GM19193 (cell line): ENCODE data around the gene FGD5.

ENCODE experiments used
- POLR2A ChIP-seq: IDR thresholded peaks from 4 replicates; pipeline ENCODE4 v1.6.1; 2011; ENCODE audit not compliant: insufficient read depth, insufficient read length; ENCODE audit errors: extremely low read depth

Gene FGD5

DNA sequence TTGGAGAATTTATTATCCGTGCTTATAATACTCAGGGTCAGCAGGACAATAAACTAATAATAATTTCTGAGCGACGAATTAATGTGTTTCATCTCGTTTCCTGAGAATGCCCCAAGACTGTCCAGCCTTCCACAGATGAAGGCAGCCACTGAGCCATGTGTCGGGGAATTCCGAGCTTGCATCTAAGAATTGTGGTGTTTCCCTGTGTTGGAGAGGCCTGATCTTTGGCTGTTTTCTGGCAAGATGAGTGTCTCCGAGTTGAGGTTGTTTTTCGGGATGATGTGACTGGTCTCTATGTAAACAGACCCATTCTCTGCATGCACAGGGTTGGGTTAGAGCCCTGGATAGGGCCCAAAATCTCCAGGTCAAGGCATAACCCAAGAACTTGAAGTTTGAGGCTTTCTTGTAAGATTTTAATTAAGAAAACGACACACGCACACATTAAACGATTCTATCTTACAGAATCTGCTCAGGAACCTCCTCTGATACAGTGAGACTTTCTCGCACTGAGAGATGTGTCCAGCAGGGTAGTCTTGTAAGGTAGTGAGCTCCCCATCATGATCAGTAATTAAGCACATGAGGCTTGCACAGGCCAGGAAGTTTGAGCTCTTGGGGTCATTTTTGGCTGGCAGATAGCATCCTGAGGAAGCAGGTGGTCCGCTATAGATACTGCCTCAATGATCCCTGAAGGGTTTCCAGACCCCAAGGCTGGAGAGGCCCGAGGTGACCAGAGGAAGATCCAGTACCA lies 14.4 kb downstream of the FGD5 start:
- TF ChIP-seq POLR2A: no peak

DNA sequence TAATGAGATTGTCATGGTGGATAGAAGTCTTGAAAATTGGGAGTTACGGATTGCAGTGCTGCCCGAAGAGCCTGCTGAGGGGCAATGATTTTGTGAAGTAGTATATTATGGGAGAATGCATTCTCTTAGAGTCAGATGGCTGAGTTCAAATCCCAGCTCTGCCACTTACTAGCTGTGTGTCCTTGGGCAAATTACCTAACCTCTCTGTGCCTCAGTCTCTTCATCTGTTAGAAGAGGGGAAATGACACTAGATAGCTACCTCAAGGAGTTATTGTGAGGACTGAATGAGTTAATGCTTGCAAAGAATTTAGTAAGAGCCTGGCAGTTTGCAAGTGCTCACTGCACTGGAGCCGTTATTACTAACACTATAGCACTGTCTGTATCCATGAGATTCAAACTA lies 15.4 kb downstream of the FGD5 start:
- no peak for TF ChIP-seq POLR2A

DNA sequence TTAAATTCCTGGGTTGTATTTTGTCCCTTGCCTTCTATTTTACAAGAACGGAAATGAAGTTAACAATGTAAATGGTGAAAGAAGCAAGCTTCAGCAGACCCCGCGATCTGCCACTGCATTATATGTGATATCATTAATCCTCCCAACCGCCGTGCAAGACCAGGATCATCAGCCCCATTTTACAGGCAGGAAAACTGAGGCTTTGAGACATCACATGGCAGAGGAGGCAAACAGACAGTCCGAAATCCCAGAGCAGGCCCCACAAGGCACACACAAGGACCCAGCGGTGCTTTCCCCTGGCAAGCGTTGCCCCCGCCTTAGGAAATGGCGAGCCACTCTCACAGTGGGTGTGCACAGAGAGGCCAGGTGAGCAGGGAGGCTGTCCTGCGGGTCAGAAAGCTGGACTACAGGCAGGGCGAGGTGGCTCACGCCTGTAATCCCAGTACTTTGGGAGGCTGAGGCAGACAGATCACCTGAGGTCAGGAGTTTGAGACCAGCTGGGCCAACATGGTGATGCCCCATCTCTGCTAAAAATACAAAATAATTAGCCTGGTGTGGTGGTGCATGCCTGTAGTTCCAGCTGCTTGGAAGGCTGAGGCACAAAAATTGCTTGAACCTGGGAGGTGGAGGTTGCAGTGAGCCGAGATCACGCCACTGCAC lies 16.2 kb downstream of the FGD5 start:
- no peak for TF ChIP-seq POLR2A

DNA sequence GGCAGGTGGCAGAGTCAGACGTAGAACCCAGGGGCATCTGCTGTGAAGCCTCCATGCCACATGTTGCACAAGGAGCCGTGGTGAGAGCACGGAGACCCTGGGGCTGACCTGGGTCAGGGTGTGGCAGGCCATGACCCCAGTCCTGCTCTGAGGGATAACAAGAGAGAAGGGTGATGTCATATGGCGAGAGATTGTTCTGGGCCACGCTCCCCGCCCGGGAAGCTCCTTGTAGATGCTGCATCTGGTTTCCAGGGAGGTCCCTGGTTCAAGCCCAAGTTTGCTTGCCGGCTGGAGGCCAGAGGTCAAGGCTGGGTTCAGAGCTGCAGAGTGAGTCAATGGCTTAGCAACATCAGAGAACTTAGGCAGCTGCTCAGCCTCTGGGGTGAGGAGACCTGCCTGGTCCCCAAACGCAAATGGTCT lies 17.3 kb downstream of the FGD5 start:
- TF ChIP-seq POLR2A: no peak

DNA sequence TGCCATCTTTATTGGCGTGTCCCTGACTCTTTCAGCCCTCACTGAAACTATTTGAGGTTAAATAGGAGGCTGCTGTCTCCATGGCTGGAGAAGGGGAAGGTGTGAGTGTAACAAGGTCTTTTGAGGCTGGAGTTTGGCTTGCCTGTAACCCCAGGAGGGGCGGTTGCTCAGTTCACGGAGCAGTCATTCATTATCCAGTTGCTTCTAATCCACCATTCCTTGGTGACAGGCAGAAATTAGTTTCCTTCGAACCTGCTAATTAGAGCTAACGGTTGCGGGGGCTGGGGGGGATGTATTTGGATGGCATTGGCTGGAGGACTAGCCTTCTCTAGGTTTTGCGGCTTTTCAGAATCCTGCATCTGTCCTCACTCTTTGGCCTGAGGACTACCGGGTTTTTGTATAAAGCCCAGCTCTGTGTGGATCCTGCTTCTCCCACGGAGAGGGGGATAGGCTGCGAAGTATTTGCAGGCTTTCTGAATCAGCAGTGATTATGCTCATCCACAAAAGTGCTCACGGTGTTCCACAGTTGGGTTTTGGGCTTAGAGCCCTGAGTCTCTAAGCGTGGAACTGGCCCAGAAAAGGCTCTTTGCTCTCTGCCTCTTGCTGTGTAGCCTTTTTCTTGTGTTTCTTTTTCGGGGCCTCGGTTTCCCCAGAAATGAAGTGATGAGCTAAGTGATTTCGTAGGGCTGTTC lies 18.6 kb downstream of the FGD5 start:
- TF ChIP-seq POLR2A: no peak

DNA sequence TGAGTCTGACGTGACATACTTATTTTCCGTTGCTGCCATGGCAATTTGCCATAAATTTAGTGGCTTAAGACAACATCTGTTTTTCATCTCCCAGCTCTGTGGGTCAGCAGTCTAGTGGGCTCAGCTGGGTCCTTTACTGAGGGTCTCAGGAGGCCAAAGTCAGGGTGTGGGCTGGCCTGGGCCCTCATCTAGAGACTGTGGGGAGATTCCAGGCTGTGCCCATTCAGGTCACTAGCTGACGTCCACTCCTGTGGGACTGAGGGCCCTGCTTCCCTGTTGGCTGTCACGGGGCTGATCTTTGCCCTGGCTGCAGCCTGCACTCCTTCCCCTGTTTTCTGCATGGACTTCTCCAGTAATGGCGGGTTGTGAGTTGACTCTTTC lies 19.1 kb downstream of the FGD5 start:
- TF ChIP-seq POLR2A: no peak

DNA sequence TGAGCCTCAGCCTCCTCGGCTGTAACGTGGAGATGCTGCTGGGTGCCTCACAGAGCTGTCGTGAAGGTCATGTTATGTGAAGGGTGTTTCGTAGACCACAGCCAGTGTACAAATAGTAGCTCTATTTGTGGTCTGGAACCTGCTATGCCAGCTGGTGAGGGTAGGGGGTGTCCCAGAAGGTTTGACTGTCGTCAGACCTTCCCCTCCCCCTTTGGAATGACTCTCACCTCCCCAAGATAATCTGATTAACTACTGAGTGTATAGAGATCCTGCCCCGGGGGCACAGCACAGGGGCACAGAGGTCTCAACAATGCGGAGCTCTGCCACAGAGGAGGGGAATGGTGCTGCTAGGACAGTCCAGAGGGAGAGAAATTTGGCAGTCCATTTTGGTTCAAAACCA lies 20.5 kb downstream of the FGD5 start:
- TF ChIP-seq POLR2A: no peak

DNA sequence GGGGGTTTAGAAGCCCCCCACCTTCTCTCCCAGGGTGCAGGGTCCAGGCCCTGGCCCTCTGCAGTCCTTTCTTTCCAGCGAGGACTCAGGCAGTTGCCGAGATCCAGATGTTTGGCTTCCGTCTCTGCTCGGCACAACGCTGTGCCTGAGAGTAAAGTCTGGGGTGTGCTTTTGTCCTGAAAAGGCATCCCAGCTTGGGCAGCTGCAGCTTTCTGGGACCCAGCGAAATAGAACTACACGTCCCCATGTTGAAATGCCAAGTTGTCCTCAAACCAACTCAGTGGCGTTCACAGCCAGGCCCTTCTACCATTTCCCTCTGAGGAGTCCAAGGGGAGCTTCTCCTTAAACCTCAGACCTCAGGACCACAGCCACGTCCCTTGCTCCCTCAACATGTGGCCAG lies 23.1 kb downstream of the FGD5 start:
- TF ChIP-seq POLR2A: no peak

DNA sequence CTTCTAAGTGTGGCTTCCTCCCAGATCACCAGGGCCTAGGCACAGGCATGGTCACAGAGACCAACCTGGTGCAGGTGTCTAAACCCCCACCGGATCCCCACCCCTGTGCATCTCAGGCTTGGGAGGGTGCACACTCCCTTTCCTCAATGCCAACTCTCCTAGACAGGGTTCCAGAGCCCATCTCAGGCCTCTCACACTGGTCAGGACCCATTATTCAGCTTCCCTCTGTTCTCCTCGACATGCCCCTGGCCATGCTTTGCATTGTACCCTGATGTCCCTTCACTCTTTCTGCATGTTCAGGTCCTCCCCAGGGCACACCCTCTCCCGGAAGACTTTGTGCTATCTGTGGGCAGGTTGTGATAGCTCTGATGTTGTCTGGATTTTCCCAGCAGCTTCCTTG lies 23.5 kb downstream of the FGD5 start:
- no peak for TF ChIP-seq POLR2A

DNA sequence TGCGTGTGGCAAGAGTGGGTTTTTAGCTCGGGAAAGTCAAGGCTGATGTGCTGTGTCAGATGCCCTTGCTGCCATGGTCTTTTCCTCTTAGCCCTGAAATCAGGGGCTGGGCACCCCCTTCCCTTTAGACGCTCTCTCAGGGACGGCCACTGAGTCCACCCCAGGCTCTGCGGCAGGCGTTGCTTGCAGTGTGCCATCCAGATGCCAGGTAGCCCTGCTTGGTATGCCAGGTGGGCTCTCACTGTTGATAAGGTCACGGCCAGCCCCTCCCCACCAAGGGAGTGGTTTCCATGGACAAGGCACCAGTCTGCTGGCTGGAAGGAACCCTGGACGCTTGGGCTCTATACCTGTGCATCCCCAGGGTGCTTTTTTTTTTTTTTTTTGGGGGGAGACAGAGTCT lies 24.6 kb downstream of the FGD5 start:
- no peak for TF ChIP-seq POLR2A

DNA sequence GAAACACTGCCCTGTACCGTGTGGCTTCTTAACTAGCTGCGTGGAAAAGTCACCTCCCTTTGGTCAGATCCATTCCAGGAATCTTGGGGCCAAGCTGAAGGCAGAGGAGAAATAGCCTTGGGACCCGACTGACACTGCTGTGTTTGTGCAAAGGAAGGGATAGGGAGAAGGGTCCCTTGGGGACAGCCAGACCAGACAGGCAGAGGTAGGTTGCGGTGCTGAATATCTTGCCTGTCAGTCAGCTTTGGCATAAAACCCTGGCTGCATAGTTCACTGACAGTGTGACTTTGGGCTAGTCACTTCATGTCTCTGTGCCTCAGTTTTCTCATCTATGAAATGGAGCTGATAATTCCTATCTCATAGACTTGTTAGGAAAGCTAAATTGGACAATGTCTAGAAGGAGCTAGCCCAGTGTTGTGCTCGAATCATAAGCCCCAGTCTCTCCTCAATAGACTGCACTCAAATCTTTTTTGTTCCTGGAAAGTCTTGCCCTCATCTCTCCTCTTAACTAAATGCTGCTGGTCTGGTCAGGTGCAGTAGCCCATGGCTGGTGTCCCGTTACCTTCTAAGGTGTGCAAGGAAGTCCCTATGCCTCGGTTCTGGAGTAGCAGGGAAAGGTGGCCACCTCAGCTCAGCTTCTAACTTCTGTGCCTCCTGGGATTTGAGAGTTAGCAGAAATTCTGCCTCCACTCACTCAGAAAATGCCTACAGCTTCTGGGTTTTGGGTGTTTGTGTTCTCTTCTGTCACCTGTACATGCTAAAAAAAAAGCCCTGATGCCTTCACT lies 25.8 kb downstream of the FGD5 start:
- no peak for TF ChIP-seq POLR2A

DNA sequence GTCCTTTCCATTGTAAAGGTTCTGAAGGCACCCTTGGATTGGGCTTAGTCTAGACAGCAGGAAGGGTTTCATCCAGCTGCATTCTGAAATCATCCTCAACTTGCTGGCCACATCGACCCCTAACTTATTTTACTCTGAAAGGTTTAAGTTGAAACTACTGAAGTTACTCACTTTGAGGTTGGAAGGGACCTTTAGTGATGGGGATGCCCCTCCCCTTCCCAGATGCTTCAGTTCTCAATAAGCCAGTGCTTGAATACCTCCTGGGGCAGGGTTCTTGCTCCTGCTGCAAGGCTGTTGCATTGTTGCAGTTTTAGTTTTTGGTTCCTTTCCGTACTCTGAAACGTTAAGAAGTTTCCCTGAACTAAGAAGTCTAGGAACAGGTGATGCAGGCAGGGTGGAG lies 26.4 kb downstream of the FGD5 start:
- no peak for TF ChIP-seq POLR2A

DNA sequence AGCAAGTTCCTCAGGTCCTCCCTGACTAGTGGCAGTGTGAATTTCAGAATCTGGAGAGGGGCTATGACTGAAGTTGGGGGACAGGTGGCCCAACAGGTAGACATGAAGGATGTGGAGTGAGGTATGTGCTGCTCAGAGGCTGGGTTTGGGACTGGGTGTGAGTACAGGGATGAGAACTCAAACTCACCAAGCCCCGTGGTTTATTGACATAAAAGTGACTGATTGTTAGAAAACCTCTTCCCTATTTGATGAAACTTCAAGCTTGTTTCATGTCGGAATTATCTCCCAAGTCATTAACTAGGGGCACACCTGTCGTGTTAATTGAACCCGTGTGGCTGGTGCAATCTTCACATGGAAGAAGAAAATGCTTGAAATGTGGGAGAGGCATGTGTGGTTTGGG lies 27.1 kb downstream of the FGD5 start:
- TF ChIP-seq POLR2A: no peak

DNA sequence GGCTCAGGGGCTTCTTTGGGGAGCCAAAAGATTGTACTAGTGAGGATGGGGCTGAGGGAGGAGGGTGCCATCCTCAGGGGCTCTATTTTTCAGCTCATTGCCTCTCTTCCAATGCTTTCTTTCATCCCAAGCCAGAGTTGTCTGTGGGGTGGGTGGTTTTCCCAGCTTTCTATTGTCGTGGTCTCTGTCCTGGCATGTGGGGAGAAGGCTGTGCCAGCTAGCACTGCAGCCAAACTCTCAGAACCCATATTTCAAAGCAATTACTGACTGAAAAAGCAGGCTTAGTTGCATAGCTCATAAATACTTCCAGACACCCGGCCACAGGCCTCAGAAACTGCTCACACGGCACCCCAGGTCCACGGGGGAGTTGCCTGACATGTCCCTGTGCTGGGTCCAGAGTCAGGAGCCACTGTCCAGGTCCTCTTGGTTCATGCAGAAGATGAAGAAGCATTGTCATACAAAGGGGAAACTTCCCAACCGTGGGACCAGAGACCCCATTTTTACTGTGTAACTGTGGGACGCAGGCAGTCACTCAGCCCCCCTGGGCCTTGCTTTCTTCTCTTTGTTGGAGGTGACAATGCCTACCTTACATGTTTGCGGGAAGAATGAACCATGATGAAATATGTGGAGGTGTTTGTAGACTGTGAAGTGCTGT lies 27.6 kb downstream of the FGD5 start:
- no peak for TF ChIP-seq POLR2A

DNA sequence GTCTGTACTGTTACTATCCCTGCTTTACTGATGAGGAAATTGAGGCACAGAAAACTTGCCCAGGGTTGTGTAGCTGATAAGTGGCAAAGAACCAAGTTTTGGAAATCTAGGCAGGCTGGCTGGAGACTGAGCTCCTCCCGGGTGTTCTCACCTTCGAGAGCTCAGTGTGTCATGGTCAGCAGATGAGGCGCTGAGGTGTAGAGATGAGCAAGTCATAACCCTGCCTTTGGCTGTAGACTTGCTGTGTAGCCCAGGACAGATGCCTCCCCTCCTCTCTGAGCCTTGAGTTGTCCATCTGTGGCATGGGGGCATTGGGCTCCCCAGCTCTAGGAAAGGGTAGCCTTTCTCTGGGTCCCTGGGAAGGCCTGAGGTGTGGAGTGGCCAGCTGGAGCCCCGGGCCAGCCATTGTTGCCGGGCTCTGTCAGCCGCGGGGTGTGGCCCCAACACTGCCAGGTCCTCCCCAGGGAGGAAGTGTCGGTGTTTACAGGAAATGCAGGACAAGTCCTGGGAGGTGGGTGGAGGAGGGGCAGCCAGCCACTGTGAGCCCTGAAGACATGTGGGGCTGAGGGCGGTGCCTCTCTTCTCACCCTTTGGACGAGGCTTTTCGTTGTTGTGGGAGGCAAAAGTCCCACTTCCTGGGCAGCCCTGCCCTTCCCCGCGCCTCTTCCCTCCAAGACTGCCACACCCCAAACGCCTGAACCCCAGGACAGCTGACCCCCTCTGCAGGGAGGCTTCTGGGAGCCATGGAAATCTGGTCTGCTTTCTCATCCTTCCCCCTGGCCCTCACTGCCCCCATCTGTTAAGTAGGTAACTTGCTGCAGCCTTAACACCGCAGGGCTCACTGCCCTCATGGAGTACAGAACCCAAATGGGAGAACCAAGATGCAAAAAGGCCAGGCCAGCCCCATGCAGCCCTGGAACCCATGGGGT lies 29.1 kb downstream of the FGD5 start:
- no peak for TF ChIP-seq POLR2A

DNA sequence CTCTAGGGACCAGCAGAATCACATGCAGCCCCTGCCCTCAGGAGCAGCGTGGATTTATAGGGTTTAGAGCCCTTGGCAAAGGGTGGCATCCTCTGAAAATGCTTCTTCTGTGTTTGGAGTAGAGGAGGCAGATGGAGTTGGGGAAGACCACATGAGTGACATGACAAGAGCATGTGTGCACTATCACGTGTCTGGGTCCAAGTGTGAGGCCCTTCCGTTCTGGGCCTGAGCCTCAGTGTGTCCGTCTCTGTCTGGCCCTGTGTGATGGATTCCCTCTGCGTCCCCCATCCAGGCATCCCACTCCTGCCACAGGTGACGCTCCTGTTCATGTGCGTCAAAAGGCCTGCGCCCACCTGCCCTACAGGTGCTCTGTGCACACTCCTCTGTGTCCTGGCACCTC lies 30.1 kb downstream of the FGD5 start:
- no peak for TF ChIP-seq POLR2A
